GM12891 (cell line): Measurements from ENCODE around the gene GNAT1.

ENCODE experiments used
- PAX5 ChIP-seq: IDR thresholded peaks from 2 replicates; pipeline ENCODE4 v1.6.1; 2011; ENCODE audit warnings: low read length, moderate library complexity, mild to moderate bottlenecking; ENCODE audit not compliant: insufficient read depth, severe bottlenecking
- POLR2A ChIP-seq: IDR thresholded peaks from 2 replicates; pipeline ENCODE4 v1.6.1; 2011; ENCODE audit warnings: low read depth, low read length, control low read depth
- POLR2AphosphoS5 ChIP-seq: IDR thresholded peaks from 2 replicates; pipeline ENCODE4 v1.6.1; 2011; ENCODE audit warnings: low read depth, low read length, control low read depth
- POU2F2 ChIP-seq: IDR thresholded peaks from 2 replicates; pipeline ENCODE4 v1.6.1; 2011; ENCODE audit warnings: low read depth, mild to moderate bottlenecking, control low read depth, low read length, moderate library complexity
- SPI1 ChIP-seq: IDR thresholded peaks from 2 replicates; pipeline ENCODE4 v1.6.1; 2011; ENCODE audit warnings: low read depth, low read length, control low read depth
- TAF1 ChIP-seq: IDR thresholded peaks from 2 replicates; pipeline ENCODE4 v1.6.1; 2011; ENCODE audit warnings: low read depth, low read length, control low read depth

DNA sequence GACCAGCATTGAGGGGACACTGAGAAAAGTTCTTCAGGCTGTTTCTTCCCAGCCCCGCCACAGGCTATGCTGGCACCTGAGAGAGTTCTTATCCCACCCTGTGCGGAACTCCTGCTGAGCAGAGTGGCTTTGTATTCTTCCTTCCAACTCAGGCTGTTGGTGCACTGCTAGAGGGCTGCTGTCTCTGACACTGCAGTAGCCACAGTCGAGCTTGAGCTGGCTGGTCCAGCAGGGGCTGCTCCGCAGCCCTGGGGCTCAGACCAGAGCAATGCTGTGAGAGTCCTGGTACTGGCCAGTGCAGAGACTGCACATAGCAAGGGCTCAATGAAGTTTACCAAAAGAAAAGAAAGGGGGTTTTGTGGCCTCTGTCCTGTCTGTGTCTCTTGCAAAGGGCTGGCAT, 48.2 kb downstream of the GNAT1 start:
- TF ChIP-seq TAF1 (no peak), SPI1 (no peak), POLR2AphosphoS5 (no peak), POLR2A (no peak), POU2F2 (no peak), PAX5 (no peak)
